Panc1 (cell line): Measurements from ENCODE around the gene CACNA1A. TPM values are rescaled to one million over a fixed set of nuclear protein-coding genes. Genes with fewer than 3 reads are reported as not detected.

Source experiments
- ATAC-seq: fragments of 200-7000 bp; cut with Tn5 transposase; 2 replicates; pipeline ENCODE4 v1.9.1; 2020; ENCODE audit warnings: mild to moderate bottlenecking, moderate library complexity
- BruUV-seq: library from RNA; stranded (reverse); fragments of 400-500 nt; replicated peaks from 2 replicates; lab custom pipeline; 2021; lab: Mats Ljungman, UMichigan
- CTCF ChIA-PET: fragments of 300-600 bp; sonication (Branson Sonifier 250); formaldehyde crosslinking; loops from one replicate; lab custom pipeline; 2022; ENCODE audit warnings: antibody characterized with exemption; lab: Charles Lee
- POLR2A ChIA-PET: fragments of 300-600 bp; sonication (Branson Sonifier 250); formaldehyde crosslinking; loops from one replicate; lab custom pipeline; 2022; ENCODE audit warnings: antibody characterized with exemption; lab: Charles Lee
- DNase-seq: peaks from one replicate; pipeline ENCODE4 v3.0.0-alpha.2; 2010; ENCODE audit warnings: low read depth, low spot score
- H3K27ac ChIP-seq: 2 replicates; pipeline ENCODE4 v1.5.1; 2011; ENCODE audit warnings: mild to moderate bottlenecking, low read length, inconsistent platforms
- H3K27me3 ChIP-seq: fragments of 200-500 bp; sonication (Bioruptor generic); 2 replicates; pipeline ENCODE4 v1.6.0; 2014; ENCODE audit warnings: low read length, inconsistent platforms; ENCODE audit not compliant: control insufficient read depth, insufficient read depth
- H3K36me3 ChIP-seq: fragments of 200-500 bp; sonication (Bioruptor generic); 2 replicates; pipeline ENCODE4 v1.5.1; 2014; ENCODE audit warnings: inconsistent platforms, mild to moderate bottlenecking, low read length, moderate library complexity; ENCODE audit not compliant: control insufficient read depth, insufficient read depth
- H3K4me1 ChIP-seq: 2 replicates; pipeline ENCODE4 v1.5.1; 2011; ENCODE audit warnings: inconsistent platforms, mild to moderate bottlenecking, low read length, moderate library complexity; ENCODE audit not compliant: control insufficient read depth, insufficient read depth
- H3K4me3 ChIP-seq, 2 experiments: 2 replicates each; pipeline ENCODE4 v1.5.1; 2011 to 2012; ENCODE audit warnings: low read depth in 2 of 2, low read length in 2 of 2, mild to moderate bottlenecking in 2 of 2, inconsistent platforms in 1 of 2, moderate library complexity in 1 of 2
- H3K9me3 ChIP-seq: fragments of 200-500 bp; sonication (Bioruptor generic); 2 replicates; pipeline ENCODE4 v1.5.1; 2014; ENCODE audit warnings: low read depth, mild to moderate bottlenecking, inconsistent platforms, low read length, moderate library complexity; ENCODE audit not compliant: control insufficient read depth, insufficient read depth
- POLR2AphosphoS5 ChIP-seq: IDR thresholded peaks from 2 replicates; pipeline ENCODE4 v1.6.1; 2012; ENCODE audit warnings: mild to moderate bottlenecking, low read depth, low read length, moderate library complexity
- SIN3A ChIP-seq: IDR thresholded peaks from 2 replicates; pipeline ENCODE4 v1.6.1; 2012; ENCODE audit warnings: low read depth, mild to moderate bottlenecking, low read length, moderate library complexity, borderline replicate concordance; ENCODE audit not compliant: insufficient read depth
- TCF7L2 ChIP-seq: IDR thresholded peaks from 2 replicates; pipeline ENCODE4 v1.6.1; 2011; ENCODE audit warnings: mild to moderate bottlenecking, low read depth, low read length, inconsistent platforms
- in situ Hi-C: cut with HindIII; loops from 2 replicates; pipeline ENCODE4 v1.10.0; 2016; ENCODE audit warnings: low sequenced_read_pairs, low pct_unique_long_range_greater_than_20kb
- intact Hi-C: fragments of 100-400 bp; cut with micrococcal nuclease; formaldehyde crosslinking; loops from one replicate; pipeline ENCODE4 v1.10.0; 2022; ENCODE audit not compliant: unreplicated experiment
- total RNA-seq: library from RNA; stranded (reverse); gene quantifications from one replicate; pipeline ENCODE4 v1.2.1, GENCODE V29; 2021; ENCODE audit not compliant: unreplicated experiment
- TF ChIP-seq, protein P1 (sequence below): fragments of 450-650 bp; IDR thresholded peaks from 2 replicates; pipeline ENCODE4 v1.5.1; 2017; ENCODE audit warnings: mild to moderate bottlenecking
- TF ChIP-seq, protein P2 (sequence below), 2 experiments: IDR thresholded peaks; 2 replicates each; pipeline ENCODE4 v1.6.1; 2011 to 2012; ENCODE audit warnings: low read depth in 2 of 2, control low read depth in 1 of 2, low read length in 1 of 2, mild to moderate bottlenecking in 1 of 2, moderate library complexity in 1 of 2; ENCODE audit not compliant: insufficient read depth in 1 of 2

The CACNA1A gene
- total RNA-seq, 1 experiment from 2014 or later: 0.51 TPM

DNA sequence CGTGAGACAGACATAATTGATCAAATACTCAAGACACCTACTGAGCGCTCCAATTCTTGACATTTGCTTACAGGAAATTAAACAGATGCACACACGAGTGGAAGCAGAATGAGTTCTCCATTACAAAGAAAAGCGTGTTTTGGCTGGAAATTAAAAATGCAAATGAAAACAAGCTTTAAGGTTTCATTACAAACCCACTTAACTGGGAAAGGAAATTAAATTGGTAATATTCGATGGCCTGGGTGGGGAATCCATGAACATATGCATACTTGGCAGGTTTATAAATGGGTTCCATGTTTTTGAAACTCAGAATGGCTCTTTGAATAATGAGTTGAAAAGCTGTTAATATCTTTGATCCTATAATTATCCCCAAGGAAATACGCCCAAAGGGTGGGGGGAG lies 178.0 kb downstream of the CACNA1A start:
- TF ChIP-seq, protein P1, sequence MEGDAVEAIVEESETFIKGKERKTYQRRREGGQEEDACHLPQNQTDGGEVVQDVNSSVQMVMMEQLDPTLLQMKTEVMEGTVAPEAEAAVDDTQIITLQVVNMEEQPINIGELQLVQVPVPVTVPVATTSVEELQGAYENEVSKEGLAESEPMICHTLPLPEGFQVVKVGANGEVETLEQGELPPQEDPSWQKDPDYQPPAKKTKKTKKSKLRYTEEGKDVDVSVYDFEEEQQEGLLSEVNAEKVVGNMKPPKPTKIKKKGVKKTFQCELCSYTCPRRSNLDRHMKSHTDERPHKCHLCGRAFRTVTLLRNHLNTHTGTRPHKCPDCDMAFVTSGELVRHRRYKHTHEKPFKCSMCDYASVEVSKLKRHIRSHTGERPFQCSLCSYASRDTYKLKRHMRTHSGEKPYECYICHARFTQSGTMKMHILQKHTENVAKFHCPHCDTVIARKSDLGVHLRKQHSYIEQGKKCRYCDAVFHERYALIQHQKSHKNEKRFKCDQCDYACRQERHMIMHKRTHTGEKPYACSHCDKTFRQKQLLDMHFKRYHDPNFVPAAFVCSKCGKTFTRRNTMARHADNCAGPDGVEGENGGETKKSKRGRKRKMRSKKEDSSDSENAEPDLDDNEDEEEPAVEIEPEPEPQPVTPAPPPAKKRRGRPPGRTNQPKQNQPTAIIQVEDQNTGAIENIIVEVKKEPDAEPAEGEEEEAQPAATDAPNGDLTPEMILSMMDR: no peak
- no peak for TF ChIP-seq POLR2AphosphoS5
- TF ChIP-seq SIN3A: no peak
- TF ChIP-seq, protein P2, sequence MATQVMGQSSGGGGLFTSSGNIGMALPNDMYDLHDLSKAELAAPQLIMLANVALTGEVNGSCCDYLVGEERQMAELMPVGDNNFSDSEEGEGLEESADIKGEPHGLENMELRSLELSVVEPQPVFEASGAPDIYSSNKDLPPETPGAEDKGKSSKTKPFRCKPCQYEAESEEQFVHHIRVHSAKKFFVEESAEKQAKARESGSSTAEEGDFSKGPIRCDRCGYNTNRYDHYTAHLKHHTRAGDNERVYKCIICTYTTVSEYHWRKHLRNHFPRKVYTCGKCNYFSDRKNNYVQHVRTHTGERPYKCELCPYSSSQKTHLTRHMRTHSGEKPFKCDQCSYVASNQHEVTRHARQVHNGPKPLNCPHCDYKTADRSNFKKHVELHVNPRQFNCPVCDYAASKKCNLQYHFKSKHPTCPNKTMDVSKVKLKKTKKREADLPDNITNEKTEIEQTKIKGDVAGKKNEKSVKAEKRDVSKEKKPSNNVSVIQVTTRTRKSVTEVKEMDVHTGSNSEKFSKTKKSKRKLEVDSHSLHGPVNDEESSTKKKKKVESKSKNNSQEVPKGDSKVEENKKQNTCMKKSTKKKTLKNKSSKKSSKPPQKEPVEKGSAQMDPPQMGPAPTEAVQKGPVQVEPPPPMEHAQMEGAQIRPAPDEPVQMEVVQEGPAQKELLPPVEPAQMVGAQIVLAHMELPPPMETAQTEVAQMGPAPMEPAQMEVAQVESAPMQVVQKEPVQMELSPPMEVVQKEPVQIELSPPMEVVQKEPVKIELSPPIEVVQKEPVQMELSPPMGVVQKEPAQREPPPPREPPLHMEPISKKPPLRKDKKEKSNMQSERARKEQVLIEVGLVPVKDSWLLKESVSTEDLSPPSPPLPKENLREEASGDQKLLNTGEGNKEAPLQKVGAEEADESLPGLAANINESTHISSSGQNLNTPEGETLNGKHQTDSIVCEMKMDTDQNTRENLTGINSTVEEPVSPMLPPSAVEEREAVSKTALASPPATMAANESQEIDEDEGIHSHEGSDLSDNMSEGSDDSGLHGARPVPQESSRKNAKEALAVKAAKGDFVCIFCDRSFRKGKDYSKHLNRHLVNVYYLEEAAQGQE (IDR thresholded peaks at IDR 0.05; ENCODE audit: insufficient read depth in 1 of 2, low read depth in 2 of 2, low read length in 1 of 2): no peak
- TF ChIP-seq TCF7L2: no peak
- in situ Hi-C loops: no loop called here
- Histone ChIP-seq H3K9me3 (no peaks in the 10 kb centered on the region), H3K36me3 (no peaks in the 10 kb centered on the region), H3K4me3 (no peak overlapping the region), H3K4me1 (no peaks in the 10 kb centered on the region), H3K27me3 (no peaks in the 10 kb centered on the region), H3K27ac (no peak overlapping the region)
- ChIA-PET POLR2A (no interaction called here), CTCF (no interaction called here)
- ATAC-seq (no peak), DNase-seq (no peak)
- intact Hi-C loops: no loop called here
- no TSS peak for BruUV-seq

DNA sequence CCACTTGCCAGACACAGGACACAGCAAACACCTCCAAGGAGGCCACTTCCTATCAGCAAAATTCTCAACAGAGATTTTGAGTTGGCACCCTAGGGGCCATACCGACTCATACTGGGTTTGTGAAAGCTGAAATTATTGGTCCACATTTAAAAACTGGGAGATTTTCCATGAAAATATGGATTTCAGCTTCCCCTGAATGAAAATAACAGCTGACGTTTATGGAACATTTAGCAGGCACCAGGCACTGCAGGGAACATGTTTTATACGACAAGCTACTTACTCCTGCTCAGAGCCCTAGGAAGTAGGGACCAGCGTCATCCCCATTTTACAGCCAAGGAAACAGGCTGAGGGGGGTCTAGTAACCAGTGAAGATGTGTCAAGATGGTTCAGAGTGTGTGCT lies 186.8 kb downstream of the CACNA1A start:
- DNase-seq: no peak
- BruUV-seq: no TSS peak
- Histone ChIP-seq H3K9me3 (no peaks in the 10 kb centered on the region), H3K36me3 (no peaks in the 10 kb centered on the region), H3K27me3 (no peaks in the 10 kb centered on the region), H3K4me1 (no peaks in the 10 kb centered on the region), H3K4me3 (no peak overlapping the region), H3K27ac (no peak overlapping the region)
- ATAC-seq: no peak
- ChIA-PET POLR2A (no interaction called here), CTCF (interaction anchor here (0.5 kb wide), 1 partner anchor 362 kb away, joined by 4 read pairs; no protein-coding TSS in a partner anchor)
- TF ChIP-seq POLR2AphosphoS5 (no peak), TCF7L2 (no peak), SIN3A (no peak)
- TF ChIP-seq, protein P2 (IDR thresholded peaks at IDR 0.05; ENCODE audit: insufficient read depth in 1 of 2, low read depth in 2 of 2, low read length in 1 of 2): no peak
- TF ChIP-seq, protein P1: no peak
- intact Hi-C loops (no loop called here), in situ Hi-C loops (no loop called here)
